K562 (cell line): ENCODE results near the gene EIF4G1. TPM values are rescaled to one million over a fixed set of nuclear protein-coding genes. Genes with fewer than 3 reads are reported as not detected.

Experiments
- ATAC-seq: fragments of 200-7000 bp; cut with Tn5 transposase; 3 replicates; pipeline ENCODE4 v1.9.1; 2020; ENCODE audit warnings: moderate library complexity
- BruUV-seq: library from RNA; stranded (reverse); fragments of 400-500 nt; replicated peaks from 2 replicates; lab custom pipeline; 2021; lab: Mats Ljungman, UMichigan
- CTCF ChIA-PET: fragments of 300-600 bp; formaldehyde crosslinking; extraction: SDS; loops from one replicate; lab custom pipeline; 2021; ENCODE audit warnings: low intra/inter-chr PET ratio; lab: Yijun Ruan, JAX
- POLR2A ChIA-PET: fragments of 300-600, 350-650 bp; sonication (Branson Sonifier 250); formaldehyde crosslinking; extraction: SDS; loops from one replicate; lab custom pipeline; 2021; ENCODE audit warnings: antibody characterized with exemption, inconsistent platforms; lab: Yijun Ruan, JAX
- DNase-seq, 4 experiments: peaks; one replicate each; pipeline versions ENCODE4 v3.0.0 to v3.0.0-alpha.2; 2011 to 2018; ENCODE audit warnings: low spot score in 3 of 4, mixed read lengths in 3 of 4; ENCODE audit errors: extremely low read depth in 1 of 4
- FAIRE-seq: peaks from 2 replicates; lab custom pipeline; 2011; peaks lifted over from hg19 to GRCh38; lab: Jason Lieb, UNC
- H2AFZ ChIP-seq: 2 replicates; pipeline ENCODE4 v1.6.0; 2011; ENCODE audit warnings: low read depth, low read length, control low read depth, inconsistent platforms
- H3K27ac ChIP-seq: fragments of 200-600 bp; 3 replicates; pipeline ENCODE4 v1.8.0; 2011; ENCODE audit warnings: low read depth, mild to moderate bottlenecking, control low read depth, inconsistent platforms, low read length, moderate library complexity, mixed read lengths; ENCODE audit errors: extremely low read depth
- H3K27me3 ChIP-seq, 2 experiments: fragments of 300-600 bp in 1 of 2; 2 replicates in 1 of 2; 3 replicates in 1 of 2; pipeline versions ENCODE4 v1.6.0 to v1.8.0; 2011; ENCODE audit warnings: inconsistent platforms in 2 of 2, low read length in 2 of 2, mild to moderate bottlenecking in 1 of 2, mixed read lengths in 1 of 2, moderate library complexity in 1 of 2; ENCODE audit not compliant: control insufficient read depth in 2 of 2, insufficient read depth in 2 of 2
- H3K36me3 ChIP-seq: fragments of 300-600 bp; 3 replicates; pipeline ENCODE4 v1.8.0; 2011; ENCODE audit warnings: mild to moderate bottlenecking, low read length, inconsistent platforms; ENCODE audit not compliant: control insufficient read depth, insufficient read depth
- H3K4me1 ChIP-seq, 2 experiments: fragments of 200-600 bp in 1 of 2; replicated peaks in 1 of 2; 2 replicates in 1 of 2; 3 replicates in 1 of 2; pipeline versions ENCODE4 v1.5.1 to v1.8.0; 2011; ENCODE audit warnings: inconsistent platforms in 2 of 2, low read length in 2 of 2, mild to moderate bottlenecking in 1 of 2, mixed read lengths in 1 of 2, moderate library complexity in 1 of 2; ENCODE audit not compliant: control insufficient read depth in 2 of 2, insufficient read depth in 2 of 2
- H3K4me2 ChIP-seq: 2 replicates; pipeline ENCODE4 v1.6.1; 2011; ENCODE audit warnings: low read length, control low read depth, inconsistent platforms, mixed read lengths; ENCODE audit not compliant: insufficient read depth
- H3K4me3 ChIP-seq: fragments of 200-600 bp; sonication (generic), shearing (Covaris generic); 2 replicates; pipeline ENCODE4 v1.5.1; 2016; ENCODE audit warnings: control low read depth, inconsistent platforms
- H3K79me2 ChIP-seq: fragments of 200-600 bp; 3 replicates; pipeline ENCODE4 v1.8.0; 2011; ENCODE audit warnings: low read length, inconsistent platforms; ENCODE audit not compliant: control insufficient read depth, insufficient read depth
- H3K9ac ChIP-seq, 2 experiments: 2 replicates each; pipeline versions ENCODE4 v1.6.0 to v1.6.1; 2011; ENCODE audit warnings: low read depth in 2 of 2, low read length in 2 of 2, control low read depth in 1 of 2, inconsistent platforms in 1 of 2, mild to moderate bottlenecking in 1 of 2, mixed read lengths in 1 of 2; ENCODE audit not compliant: insufficient read depth in 1 of 2
- H3K9me1 ChIP-seq: one replicate; pipeline ENCODE4 v1.6.0; 2011; ENCODE audit warnings: inconsistent platforms, mild to moderate bottlenecking, low read length, moderate library complexity; ENCODE audit not compliant: control insufficient read depth, insufficient read depth
- H3K9me3 ChIP-seq: replicated peaks from 2 replicates; pipeline ENCODE4 v1.5.1; 2011; ENCODE audit warnings: low read depth, low read length, inconsistent platforms; ENCODE audit not compliant: control insufficient read depth, insufficient read depth
- H4K20me1 ChIP-seq: replicated peaks from 2 replicates; pipeline ENCODE4 v1.6.1; 2011; ENCODE audit warnings: low read length, inconsistent platforms, mixed read lengths; ENCODE audit not compliant: control insufficient read depth, insufficient read depth
- L3MBTL2 ChIP-seq: fragments of 450-650 bp; IDR thresholded peaks from 2 replicates; pipeline ENCODE4 v1.6.1; 2016; ENCODE audit warnings: mild to moderate bottlenecking, moderate library complexity
- POLR2A ChIP-seq: fragments of 450-650 bp; conservative IDR thresholded peaks from 2 replicates; pipeline ENCODE4 v1.6.1; 2016
- ZKSCAN8 ChIP-seq: fragments of 200-800 bp; sonication (Bioruptor generic); IDR thresholded peaks from 2 replicates; pipeline ENCODE4 v1.6.1; 2016; ENCODE audit warnings: missing genetic modification characterization, missing compliant biosample characterization
- WGBS: fragments of 100-300 bp; shearing (Covaris generic); methylation state at CpG from one replicate; pipeline ENCODE4 v1.1.6; 2016; ENCODE audit warnings: low coverage, mixed read lengths; ENCODE audit not compliant: insufficient coverage; ENCODE audit errors: missing lambda C conversion rate; 5-methylcytosine and 5-hydroxymethylcytosine counted together
- in situ Hi-C: fragments of 300-500 bp; cut with MboI; formaldehyde crosslinking; loops from 4 replicates; pipeline ENCODE4 v1.15.0; 2018; ENCODE audit warnings: inconsistent platforms, mixed read lengths
- intact Hi-C: fragments of 100-400 bp; cut with micrococcal nuclease; formaldehyde crosslinking; loops from 2 replicates; pipeline ENCODE4 v1.14.2; 2022
- polyA plus RNA-seq, 8 experiments: library from polyadenylated mRNA; depleted of rRNA in 4 of 8; stranded (reverse) in 5 of 8; unstranded in 3 of 8; fragments of >200 nt; fragmentation: Nextera tagmentation in 2 of 8; fragmentation: Illumina TruSeq in 1 of 8; extraction: Ambion mirVana in 2 of 8; extraction: Trizol in 1 of 8; gene quantifications; 2 replicates each; pipeline versions ENCODE4 v1.2.1 to v1.2.3, GENCODE V29; 2011 to 2014; ENCODE audit warnings: inconsistent platforms in 1 of 8, missing spikeins in 1 of 8
- total RNA-seq, 7 experiments: library from RNA; depleted of rRNA in 6 of 7; stranded (reverse); fragments of >200 nt in 6 of 7; fragmentation: Illumina TruSeq in 2 of 7; extraction: Trizol in 2 of 7; gene quantifications; 2 replicates each; pipeline versions ENCODE4 v1.2.1 to v1.2.3, GENCODE V29; 2011 to 2021; ENCODE audit warnings: low replicate concordance in 1 of 7
- TF ChIP-seq, protein P1 (sequence below), 2 experiments: fragments of 450-650 bp in 1 of 2; sonication (generic) in 1 of 2; formaldehyde crosslinking in 1 of 2; IDR thresholded peaks; 2 replicates each; pipeline versions ENCODE4 v1.7.1 to v1.9.0; 2016 to 2022; ENCODE audit warnings: inconsistent platforms in 1 of 2, mild to moderate bottlenecking in 1 of 2, missing genetic modification reagents in 1 of 2

The EIF4G1 gene
- total and polyA plus RNA-seq, 9 of the 15 experiments (the other 6 are each of a cell fraction or from before 2014, with no cell fraction given), result 4.6 to 505 (median 155) TPM

DNA sequence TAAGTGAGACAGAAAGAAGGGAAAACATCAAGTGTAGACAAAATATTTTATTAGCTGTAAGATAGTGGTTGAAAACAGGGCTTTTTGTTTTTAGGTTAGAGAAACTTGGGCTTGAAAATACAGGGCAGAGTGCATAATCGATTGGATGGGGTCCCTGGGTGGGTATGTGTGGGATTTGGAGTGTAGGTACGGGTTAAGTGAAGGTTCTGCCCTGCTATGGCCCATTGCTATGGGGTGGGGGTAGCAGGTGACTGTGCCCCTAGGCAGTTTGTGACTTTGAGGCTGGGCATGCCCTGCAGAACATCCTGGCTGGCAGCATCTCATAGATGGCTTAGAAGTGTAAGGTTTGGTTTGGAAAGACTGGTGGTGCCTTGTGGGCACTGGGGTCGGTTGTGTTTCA is 19.3 kb downstream of the EIF4G1 start:
- CTCF ChIA-PET, result no interaction called here

GRCh38 chr3:184334470-184335158 is 20.2 kb downstream of the EIF4G1 start:
- Histone ChIP-seq H3K27ac (peak overlapping the region; percentile 83), H3K27me3 (no peaks in the 10 kb centered on the region), H3K4me2 (no peak overlapping the region), H3K79me2 (peaks cover 17% of the 10 kb centered on the region), H2AFZ (no peak overlapping the region), H3K4me3 (no peak overlapping the region), H4K20me1 (peaks cover 24% of the 10 kb centered on the region), H3K9ac (peak overlapping the region in 1 of 2 experiments; percentile 56; a peak in 1 of 4 replicates), H3K9me1 (peaks cover 11% of the 10 kb centered on the region), H3K4me1 (peaks cover 51 to 62% of the 10 kb centered on the region in 2 experiments), H3K9me3 (no peaks in the 10 kb centered on the region), H3K36me3 (peaks cover 59% of the 10 kb centered on the region)
- peak; percentile 87 for FAIRE-seq
- in situ Hi-C loops (no loop called here), intact Hi-C loops (no loop called here)
- 32% methylated on average over 15 of the region's 15 CpGs for WGBS
- DNase-seq, result peak in 2 of 4 experiments; percentile 62 to 76
- ChIA-PET CTCF (no interaction called here), POLR2A (no interaction called here)
- ATAC-seq, result peak; percentile 48
- no TSS peak for BruUV-seq
- TF ChIP-seq, protein P1, sequence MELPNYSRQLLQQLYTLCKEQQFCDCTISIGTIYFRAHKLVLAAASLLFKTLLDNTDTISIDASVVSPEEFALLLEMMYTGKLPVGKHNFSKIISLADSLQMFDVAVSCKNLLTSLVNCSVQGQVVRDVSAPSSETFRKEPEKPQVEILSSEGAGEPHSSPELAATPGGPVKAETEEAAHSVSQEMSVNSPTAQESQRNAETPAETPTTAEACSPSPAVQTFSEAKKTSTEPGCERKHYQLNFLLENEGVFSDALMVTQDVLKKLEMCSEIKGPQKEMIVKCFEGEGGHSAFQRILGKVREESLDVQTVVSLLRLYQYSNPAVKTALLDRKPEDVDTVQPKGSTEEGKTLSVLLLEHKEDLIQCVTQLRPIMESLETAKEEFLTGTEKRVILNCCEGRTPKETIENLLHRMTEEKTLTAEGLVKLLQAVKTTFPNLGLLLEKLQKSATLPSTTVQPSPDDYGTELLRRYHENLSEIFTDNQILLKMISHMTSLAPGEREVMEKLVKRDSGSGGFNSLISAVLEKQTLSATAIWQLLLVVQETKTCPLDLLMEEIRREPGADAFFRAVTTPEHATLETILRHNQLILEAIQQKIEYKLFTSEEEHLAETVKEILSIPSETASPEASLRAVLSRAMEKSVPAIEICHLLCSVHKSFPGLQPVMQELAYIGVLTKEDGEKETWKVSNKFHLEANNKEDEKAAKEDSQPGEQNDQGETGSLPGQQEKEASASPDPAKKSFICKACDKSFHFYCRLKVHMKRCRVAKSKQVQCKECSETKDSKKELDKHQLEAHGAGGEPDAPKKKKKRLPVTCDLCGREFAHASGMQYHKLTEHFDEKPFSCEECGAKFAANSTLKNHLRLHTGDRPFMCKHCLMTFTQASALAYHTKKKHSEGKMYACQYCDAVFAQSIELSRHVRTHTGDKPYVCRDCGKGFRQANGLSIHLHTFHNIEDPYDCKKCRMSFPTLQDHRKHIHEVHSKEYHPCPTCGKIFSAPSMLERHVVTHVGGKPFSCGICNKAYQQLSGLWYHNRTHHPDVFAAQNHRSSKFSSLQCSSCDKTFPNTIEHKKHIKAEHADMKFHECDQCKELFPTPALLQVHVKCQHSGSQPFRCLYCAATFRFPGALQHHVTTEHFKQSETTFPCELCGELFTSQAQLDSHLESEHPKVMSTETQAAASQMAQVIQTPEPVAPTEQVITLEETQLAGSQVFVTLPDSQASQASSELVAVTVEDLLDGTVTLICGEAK (IDR thresholded peaks at IDR 0.05), result no peak
- TF ChIP-seq, protein P1 (CRISPR knock-in tag; IDR thresholded peaks at IDR 0.05), result no peak
- TF ChIP-seq L3MBTL2, result 0 out of 2 replicates have a peak, but pooled peaks have one; percentile 13

More for the DNA sequence above, 19.3 kb downstream of the EIF4G1 start:
- in situ Hi-C loops, result no loop called here
- FAIRE-seq, result no peak
- DNase-seq, result no peak
- H3K9me3 ChIP-seq, result no peaks in the 10 kb centered on the region
- 0 out of 2 replicates have a peak, but pooled peaks have one; percentile 19 for TF ChIP-seq POLR2A
- no peak for TF ChIP-seq ZKSCAN8
- no peak for ATAC-seq
- peaks cover 11% of the 10 kb centered on the region for H3K9me1 ChIP-seq
- no TSS peak for BruUV-seq
- peaks cover 68% of the 10 kb centered on the region for H3K36me3 ChIP-seq
- no peaks in the 10 kb centered on the region for H3K27me3 ChIP-seq
- no peak overlapping the region for H3K4me2 ChIP-seq
- H3K27ac ChIP-seq, result peak overlapping the region; percentile 83; the same call in 2 of the 3 replicates
- WGBS, result 75% methylated on average over 3 of the region's 3 CpGs
- no peak overlapping the region for H2AFZ ChIP-seq
- H3K9ac ChIP-seq, result peak overlapping the region in 1 of 2 experiments; percentile 23; a peak in 1 of 4 replicates
- POLR2A ChIA-PET, result interaction anchor here (0.6 to 1.4 kb wide), 5 partner anchors 9 to 159 kb away, joined by 3 to 6 read pairs (median 4); no protein-coding TSS in a partner anchor
- intact Hi-C loops, result no loop called here
- H3K4me3 ChIP-seq, result no peak overlapping the region
- H4K20me1 ChIP-seq, result peaks cover 24% of the 10 kb centered on the region
- H3K4me1 ChIP-seq, result peaks cover 51 to 54% of the 10 kb centered on the region in 2 experiments
- H3K79me2 ChIP-seq, result peaks cover 18% of the 10 kb centered on the region
